Stimulated activated CD4-positive, alpha-beta T cell treated with anti-CD3 and anti-CD28 coated beads, TNF-alpha, amount 100 ng/mL, for 24 hours (primary cell): ENCODE results near the gene MRPL18.
"Not testable (repeated sequence)": the region's sequence is repeated elsewhere in the genome, so short reads cannot be mapped to it uniquely, and the experiment has no call there.

Experiments
- DNase-seq, 3 experiments: peaks; one replicate each; pipeline ENCODE4 v3.0.0-alpha.2; 2020; ENCODE audit warnings: low read depth in 3 of 3

The MRPL18 gene

GRCh38 chr6:159790149-159790955 lies at the start of gene MRPL18:
MRPL18 (plus strand) TSS chr6:159790467; CDS start chr6:159790588, 121 bp downstream.
- DNase-seq: peak; percentile 80 to 88 (median 81)

- DNase-seq: no peak
Measured at GRCh38 chr6:159742165-159742564, 48.1 kb upstream of the MRPL18 start.

GRCh38 chr6:159745081-159745480 lies 45.2 kb upstream of the MRPL18 start:
- DNase-seq: no peak

GRCh38 chr6:159746759-159747158 lies 43.5 kb upstream of the MRPL18 start:
- no peak for DNase-seq

GRCh38 chr6:159748127-159748526 lies 42.1 kb upstream of the MRPL18 start:
- DNase-seq: not testable (repeated sequence)

GRCh38 chr6:159751448-159751847 lies 38.8 kb upstream of the MRPL18 start:
- no peak for DNase-seq

GRCh38 chr6:159753081-159753872 lies 37.0 kb upstream of the MRPL18 start:
- DNase-seq: no peak

GRCh38 chr6:159754401-159754800 lies 35.9 kb upstream of the MRPL18 start:
- no peak for DNase-seq

- no peak for DNase-seq
Measured at GRCh38 chr6:159754959-159755914, 35.0 kb upstream of the MRPL18 start.

- DNase-seq: no peak
Measured at GRCh38 chr6:159756508-159756907, 33.8 kb upstream of the MRPL18 start.

GRCh38 chr6:159758031-159759001 lies 32.0 kb upstream of the MRPL18 start:
- DNase-seq: no peak

GRCh38 chr6:159759645-159760044 lies 30.6 kb upstream of the MRPL18 start:
- no peak for DNase-seq

- no peak for DNase-seq
Measured at GRCh38 chr6:159760602-159761057, 29.6 kb upstream of the MRPL18 start.

- peak in 2 of 3 experiments; percentile 11 to 17 for DNase-seq
Measured at GRCh38 chr6:159761129-159761872, 29.0 kb upstream of the MRPL18 start.

- peak; percentile 86 to 92 (median 87) for DNase-seq
Measured at GRCh38 chr6:159761873-159762680, 28.2 kb upstream of the MRPL18 start, which contains the start of gene ACAT2. ACAT2 (plus strand) TSS chr6:159762045; CDS start chr6:159762088, 43 bp downstream.

- no peak for DNase-seq
Measured at GRCh38 chr6:159762681-159763293, 27.5 kb upstream of the MRPL18 start.

- DNase-seq: no peak
Measured at GRCh38 chr6:159766906-159767305, 23.4 kb upstream of the MRPL18 start.

- no peak for DNase-seq
Measured at GRCh38 chr6:159769470-159769869, 20.8 kb upstream of the MRPL18 start.
